Stimulated activated CD4-positive, alpha-beta T cell treated with anti-CD3 and anti-CD28 coated beads, Interleukin-1b, Interleukin-23, amount 100 ng/mL, for 48 hours (primary cell): ENCODE measurements around the gene RETREG2.

Experiments
- DNase-seq: peaks from one replicate; pipeline ENCODE4 v3.0.0-alpha.2; 2020

The RETREG2 gene

DNA sequence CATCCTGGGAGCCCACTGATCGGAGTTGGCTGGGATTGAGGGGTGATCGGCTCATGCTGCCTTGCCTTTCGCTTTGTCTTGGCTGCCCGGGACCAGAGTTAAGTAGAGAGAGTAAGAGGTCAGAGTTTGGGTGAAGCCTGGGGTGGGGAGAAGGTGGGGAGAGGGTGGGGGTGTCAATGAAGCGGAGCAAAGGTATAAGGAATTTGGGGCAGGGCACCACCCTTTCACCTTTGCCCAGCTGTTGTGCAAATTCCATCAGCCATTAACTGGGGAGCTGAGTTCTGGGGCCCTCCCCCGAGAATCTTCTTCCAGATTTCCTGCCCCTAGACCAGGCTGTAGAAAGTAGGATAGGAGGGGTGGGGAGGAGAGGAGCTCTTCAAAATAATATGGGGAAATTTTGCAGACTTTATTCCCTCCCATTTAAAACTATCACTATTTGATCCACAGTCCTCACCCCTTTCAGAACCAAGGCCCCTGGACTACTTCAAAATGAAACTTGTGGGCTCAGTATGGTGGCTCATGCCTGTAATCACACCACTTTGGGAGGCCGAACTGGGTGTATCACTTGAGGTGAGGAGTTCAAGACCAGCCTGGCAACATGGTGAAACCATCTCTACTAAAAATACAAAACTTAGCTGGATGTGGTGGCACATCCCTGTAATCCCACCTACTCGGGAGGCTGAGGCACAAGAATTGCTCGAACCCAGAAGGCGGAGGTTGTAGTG is 8.0 kb upstream of the RETREG2 start, which contains the start of gene SLC23A3:
Gene SLC23A3, minus strand, starts transcription at position 100 of the 725 bp plus-strand sequence. Its CDS starts 45 bp downstream, at position 55.
- DNase-seq: no peak

DNA sequence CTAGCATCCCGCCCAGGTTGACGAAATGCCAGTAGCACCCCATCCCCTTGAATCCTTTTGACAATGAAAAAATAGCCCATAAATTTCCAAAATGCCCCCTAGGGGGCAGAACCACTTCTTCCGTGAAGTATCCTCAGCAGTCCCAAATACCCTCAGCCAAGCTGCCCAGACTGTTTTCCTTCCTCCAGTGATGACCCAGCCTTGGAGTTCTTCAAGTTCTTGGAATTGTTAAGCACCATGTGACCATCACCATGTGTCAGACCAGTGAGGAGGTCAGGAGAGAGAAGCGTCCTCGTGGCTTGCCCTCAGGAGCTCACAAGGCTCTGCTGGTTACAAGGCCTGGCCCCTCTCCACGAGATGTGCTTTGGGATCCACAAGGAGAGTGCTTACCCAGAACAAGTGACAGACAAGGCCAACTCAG is 6.8 kb upstream of the RETREG2 start:
- DNase-seq: no peak

DNA sequence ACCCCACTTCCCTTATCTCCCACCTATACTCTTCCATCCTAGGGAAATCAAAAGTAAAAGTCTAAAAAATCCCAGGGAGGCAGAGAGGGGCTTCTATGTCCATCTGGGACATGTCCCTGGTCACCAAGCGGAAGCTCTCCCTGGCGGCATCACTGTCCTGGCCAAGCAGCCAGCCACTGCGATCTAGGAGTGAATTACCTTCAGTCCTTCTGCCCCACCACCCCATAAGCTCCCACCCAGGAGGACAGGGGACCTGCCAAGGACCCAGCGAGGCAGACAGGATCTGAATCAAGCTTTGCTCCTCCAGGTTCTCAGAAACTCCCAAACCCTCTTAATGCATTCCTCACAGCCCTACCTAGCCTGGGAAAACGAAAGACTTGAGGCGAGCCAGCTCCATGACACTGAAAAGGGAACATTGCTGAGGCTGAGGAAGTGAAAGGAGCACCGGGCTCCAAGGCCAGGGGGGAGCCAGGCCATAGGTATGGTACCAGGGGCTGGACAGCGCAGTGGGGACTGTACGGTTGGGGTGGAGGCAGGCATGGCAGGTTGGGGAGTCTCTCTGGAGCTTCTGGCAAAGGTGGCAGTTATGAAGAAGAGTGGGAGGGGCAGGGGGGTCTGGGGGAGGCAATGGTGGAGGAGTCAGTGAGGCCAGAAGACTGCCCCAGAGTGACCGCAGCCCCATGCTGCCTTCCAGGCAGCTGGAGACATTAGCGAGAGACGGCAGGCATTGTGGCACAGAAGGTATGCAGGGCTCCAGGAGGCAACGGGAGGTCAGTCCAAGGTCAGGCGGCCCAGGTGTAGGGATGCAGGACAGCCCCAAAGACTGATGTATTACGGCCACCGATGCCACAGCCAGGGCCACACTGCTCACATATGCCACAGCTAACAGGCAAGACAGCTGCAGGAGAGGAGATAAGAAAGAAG is 5.6 kb upstream of the RETREG2 start:
- no peak for DNase-seq

DNA sequence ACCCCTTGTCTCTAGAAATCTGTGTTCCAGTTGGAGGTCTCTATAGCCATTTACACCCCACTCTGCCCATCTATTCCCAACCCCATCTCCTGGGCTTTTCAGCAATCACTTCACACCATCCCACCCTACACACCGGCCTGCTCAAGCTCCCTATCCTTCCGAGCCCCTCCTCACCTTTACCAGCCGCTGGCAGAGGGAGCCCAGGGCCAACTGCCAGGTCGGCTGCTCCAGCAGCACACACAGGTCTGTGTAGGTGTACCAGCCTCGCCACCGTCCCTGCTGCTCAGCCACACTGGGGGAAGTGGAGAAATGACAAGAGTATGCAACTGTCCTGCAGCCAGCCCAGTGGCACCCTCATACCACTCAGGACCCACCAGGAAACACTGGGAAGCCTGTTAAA is 4.9 kb upstream of the RETREG2 start:
- no peak for DNase-seq

DNA sequence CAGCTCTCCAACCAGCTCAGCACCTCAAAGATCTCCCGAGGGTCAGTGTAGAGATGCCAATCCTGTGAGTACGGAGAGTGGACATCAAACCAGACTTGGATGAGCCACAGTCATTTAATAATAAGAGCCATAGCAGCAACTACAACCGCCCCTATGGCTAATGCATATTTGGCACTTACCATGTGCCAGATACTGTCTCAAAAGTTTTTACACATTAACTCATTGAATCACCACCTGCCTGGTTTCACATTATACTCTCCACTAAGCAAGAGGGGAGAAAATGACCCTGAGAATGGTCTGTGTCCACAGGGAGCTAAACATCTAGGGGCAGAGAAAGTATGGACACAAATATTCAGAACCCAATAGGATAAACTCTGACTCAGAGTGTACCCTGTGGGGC is 3.9 kb upstream of the RETREG2 start:
- no peak for DNase-seq

DNA sequence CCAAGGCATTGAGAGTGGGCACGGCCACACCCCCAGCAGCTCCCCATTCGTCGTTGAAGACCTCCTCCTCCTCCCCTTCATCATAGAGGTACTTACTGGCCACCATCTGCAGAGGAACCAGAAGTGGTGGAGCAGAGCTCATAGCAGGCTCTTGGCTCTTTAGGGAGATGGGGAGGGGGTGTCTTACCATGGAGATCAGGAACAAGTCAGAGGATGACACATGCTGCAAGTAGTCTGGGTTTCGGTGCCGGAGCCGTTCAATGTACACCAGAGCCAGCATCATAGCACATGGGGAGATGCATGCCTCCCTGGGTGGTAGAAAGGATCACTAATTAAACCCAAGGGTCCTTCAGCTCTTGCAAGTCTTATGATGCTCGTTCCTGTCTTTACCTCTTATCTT is 3.3 kb upstream of the RETREG2 start:
- DNase-seq: no peak

DNA sequence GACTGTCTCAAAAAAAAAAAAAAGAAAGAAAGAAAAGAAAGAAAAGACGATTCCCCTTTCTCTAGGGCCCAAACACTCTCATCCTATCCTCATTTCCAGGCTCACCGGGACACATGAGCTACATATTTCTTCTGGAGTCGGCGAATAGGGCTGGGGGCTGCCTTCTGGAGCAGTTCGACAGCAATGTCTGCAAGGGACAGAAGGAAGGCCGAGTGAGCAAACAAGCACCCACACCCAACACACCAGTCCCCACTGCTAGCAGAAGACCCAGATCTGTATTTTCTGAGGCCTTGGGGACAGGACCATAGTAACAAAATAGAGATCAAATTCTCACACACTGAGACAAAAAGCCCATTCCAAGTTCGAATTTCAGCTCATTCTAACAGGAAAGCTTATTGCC is 2.6 kb upstream of the RETREG2 start:
- DNase-seq: no peak

DNA sequence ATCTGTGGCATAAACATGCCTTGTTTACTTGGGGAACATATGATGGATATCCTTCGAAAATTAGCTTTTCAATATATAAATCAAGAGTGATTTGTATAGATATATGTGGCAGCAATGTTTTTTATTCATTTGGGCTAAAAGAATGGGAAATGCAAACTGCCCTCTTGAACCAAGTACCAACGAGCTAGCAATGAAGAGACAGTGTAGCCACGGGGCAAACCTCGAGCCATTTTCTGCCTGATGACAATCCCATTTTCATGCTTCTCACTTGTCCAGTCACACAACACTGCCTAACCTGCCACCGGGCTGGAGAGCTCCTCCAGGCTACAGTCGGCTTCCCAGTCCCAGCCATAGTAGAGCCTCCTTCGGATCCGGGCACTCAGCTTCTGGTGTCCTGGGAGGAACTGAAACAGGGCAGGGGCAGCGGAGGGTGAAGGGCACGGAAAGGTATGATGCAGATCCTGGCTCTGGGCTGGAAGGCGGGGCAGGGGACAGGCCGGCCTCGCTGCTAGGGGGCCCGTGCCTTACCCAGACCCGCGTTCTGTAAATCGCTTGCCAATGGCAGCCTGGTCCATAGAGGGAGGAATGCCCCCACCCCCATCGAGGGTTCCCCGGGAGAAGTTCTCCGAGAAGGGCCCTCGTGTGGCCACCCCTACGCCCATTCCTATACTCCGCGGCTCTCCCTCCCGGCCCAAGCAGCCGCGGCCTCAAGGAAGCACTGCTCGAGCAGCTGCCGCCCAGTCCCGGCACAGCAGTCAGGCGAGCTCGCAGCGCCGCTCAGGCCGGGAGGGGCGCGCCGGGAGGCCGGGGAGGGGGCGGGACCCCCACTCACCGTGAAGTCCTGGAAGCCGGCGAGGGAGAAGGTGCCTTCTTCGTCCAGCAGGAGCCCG is 1.9 kb upstream of the RETREG2 start:
- peak; percentile 22 for DNase-seq

DNA sequence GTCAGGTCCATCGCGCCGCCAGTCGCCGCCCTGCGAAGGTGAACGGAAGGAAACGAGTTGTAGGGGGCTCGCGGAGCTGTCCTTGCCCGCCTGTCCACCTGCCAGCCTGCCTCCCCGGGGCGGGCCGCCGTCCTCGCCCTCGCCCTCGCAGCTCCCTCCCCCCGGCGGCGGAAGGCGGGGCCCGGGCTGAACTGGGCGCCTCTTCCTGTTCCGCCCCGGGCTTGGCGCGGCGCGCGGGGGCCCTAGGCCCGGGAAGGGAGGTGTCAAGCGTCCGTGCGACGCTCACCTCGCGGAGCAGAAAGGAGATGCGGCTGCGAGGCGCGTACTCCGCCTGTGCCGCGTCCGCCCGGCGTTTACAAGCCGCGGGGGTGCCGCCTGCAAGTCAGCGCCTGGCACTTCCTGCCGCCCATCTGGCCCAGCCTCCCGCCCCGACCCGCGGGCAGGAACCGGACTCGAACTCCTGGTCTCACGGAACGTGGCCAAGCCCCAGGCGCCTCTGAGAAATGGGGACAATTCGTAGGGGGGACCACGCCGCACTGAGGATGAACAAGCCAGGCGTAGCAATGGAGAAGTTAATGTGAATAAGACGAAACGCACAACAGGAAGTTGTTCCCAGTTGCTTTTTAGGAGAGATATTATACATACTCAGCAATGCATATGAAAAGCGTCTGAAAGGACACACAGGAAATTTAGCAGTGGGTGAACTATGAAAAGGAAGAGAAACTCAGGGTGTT is 1.1 kb upstream of the RETREG2 start, which contains the start of gene CNPPD1:
Gene CNPPD1, minus strand, starts transcription at position 108 of the 734 bp plus-strand sequence. Its CDS starts 97 bp downstream, at position 11.
- DNase-seq: peak; percentile 87

DNA sequence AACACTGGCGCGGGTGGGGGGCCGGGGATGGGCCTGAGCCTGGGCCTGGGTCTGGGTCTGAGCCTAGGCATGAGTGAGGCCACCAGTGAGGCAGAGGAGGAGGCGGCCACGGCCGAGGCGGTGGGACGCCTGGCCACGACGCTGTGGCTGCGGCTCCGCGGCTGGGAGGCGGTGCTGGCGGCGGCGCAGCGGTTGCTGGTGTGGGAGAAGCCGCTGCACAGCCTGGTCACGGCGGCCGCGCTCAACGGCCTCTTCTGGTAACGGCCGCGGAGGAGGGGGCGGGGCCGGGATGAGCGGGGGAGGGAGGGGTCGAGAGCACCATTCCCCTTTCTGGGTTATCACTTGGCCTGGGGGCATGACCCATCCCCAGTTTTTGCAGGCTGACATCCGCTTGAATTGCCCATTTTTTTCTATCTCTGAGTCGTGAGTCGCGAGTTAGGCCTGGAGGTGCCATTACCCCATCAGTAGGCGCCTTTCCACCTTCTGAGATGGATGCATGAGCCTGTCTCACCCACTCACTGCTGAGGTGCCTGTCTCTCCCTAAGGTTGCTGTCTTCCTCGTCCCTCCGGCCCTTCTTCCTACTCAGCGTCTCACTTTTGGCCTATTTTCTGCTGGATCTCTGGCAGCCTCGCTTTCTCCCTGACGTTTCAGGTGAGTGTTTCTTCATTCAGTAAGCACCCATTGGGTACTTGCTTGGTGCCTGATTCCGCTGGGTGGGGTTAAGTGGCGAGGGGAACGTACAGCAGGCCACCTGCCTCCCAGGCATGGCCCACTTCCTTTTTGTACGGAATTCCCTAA is 501 bp downstream of the RETREG2 start:
- DNase-seq: peak; percentile 21

DNA sequence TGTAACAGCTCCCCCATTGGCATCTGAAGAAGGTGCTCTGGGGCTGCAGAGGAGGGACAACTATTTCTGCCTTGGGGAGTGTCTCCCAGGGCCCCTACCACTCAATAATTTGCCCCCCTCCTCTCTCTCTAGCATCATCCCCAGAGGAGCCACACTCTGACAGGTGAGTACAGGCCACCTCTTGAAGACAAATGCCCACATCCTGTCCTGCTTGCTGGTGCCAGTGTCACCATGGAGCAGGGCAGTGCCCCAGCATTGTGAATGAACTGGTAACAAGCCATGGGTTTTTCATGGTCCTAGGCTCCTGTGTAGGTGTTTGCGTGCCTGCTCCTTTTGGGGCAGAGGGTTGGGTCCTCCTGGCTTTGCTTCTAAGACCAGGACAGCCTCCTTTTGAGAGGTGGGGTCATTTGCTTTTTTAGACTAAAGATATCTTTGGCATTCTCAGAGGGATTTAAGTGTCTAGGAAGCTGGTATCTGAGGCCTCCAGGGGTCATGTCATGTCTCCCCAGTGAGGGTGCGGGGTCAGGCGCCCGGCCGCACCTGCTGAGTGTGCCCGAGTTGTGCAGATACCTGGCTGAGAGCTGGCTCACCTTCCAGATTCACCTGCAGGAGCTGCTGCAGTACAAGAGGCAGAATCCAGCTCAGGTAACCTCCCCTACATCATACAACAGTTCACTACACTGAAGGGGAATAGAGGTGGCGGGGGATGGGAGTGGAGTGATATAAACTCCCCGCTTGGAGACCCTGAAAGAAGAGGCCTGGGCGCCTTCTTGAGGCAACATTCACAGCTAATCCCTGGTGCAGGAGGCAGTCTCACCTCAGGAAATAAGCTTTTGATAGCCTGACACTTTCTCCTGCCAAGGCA is 1.8 kb downstream of the RETREG2 start:
- DNase-seq: no peak

DNA sequence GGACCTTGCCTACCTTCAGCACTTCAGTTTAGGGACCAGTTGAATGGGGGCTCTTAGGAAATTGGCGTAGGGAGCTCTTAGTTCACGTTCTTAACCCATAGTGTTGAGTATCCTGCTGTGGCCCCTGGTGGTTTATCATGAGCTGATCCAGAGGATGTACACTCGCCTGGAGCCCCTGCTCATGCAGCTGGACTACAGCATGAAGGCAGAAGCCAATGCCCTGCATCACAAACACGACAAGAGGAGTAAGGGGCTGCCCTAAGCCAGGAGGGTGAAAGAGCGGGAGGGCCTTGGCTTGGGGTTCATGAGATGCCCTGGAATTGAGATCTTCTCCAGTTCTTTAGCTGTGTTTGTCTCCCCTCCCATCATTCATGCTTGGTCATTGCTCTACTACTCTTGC is 2.9 kb downstream of the RETREG2 start:
- no peak for DNase-seq

DNA sequence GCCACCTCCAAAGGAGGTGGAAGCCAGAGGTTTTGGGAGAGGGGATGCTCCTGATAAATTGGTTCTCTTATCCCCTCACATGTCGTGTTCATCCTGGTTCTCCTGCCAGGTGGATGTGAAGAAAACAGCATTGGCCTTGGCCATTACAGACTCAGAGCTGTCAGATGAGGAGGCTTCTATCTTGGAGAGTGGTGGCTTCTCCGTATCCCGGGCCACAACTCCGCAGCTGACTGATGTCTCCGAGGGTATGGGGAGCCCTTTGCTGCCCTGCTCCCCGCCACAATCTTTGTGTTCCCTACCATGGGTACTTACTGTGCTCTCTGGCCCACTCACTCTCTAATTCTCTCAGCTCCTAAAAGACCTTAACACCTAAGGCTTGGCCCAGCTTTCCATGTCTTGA is 3.5 kb downstream of the RETREG2 start:
- DNase-seq: no peak

DNA sequence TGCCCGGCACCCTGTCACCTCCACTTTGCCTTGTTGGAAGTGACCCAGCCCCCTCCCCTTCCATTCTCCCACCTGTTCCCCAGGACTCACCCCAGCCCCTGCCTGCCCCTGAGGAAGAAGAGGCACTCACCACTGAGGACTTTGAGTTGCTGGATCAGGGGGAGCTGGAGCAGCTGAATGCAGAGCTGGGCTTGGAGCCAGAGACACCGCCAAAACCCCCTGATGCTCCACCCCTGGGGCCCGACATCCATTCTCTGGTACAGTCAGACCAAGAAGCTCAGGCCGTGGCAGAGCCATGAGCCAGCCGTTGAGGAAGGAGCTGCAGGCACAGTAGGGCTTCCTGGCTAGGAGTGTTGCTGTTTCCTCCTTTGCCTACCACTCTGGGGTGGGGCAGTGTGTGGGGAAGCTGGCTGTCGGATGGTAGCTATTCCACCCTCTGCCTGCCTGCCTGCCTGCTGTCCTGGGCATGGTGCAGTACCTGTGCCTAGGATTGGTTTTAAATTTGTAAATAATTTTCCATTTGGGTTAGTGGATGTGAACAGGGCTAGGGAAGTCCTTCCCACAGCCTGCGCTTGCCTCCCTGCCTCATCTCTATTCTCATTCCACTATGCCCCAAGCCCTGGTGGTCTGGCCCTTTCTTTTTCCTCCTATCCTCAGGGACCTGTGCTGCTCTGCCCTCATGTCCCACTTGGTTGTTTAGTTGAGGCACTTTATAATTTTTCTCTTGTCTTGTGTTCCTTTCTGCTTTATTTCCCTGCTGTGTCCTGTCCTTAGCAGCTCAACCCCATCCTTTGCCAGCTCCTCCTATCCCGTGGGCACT is 4.5 kb downstream of the RETREG2 start:
- peak; percentile 22 for DNase-seq

DNA sequence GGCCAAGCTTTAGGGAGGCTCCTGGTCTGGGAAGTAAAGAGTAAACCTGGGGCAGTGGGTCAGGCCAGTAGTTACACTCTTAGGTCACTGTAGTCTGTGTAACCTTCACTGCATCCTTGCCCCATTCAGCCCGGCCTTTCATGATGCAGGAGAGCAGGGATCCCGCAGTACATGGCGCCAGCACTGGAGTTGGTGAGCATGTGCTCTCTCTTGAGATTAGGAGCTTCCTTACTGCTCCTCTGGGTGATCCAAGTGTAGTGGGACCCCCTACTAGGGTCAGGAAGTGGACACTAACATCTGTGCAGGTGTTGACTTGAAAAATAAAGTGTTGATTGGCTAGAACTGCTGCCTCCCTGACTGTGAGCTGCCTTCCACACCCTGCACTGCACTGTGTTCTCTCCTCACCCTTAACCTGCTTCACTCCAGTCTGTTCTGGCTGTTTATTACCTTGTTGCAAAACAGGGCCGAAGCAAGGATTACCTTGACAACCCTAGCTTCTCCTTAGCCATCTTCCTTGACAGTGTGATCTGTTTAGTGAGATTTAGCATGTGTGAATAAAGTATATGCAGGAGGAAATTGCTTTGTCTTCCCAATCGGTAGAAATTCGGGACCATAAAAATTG is 5.2 kb downstream of the RETREG2 start:
- DNase-seq: no peak

DNA sequence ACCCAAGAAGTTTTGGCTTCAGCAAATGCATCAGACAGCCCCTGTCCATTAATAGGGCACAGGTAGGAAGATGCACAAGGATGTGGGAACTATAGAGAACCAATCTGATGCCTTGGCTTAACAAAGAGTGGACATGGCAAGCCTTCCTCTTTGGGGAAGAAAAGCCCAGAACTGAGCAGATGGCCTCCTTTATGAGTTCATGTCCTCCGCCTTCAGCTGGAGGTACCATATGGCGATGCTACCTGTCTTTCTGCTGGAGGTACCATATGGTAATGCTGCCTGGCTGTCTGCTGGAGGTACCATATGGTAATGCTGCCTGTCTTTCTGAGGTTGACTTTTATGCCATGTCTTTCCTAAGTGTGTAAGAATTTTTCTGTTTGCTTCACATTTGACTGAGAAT is 6.0 kb downstream of the RETREG2 start:
- DNase-seq: no peak

DNA sequence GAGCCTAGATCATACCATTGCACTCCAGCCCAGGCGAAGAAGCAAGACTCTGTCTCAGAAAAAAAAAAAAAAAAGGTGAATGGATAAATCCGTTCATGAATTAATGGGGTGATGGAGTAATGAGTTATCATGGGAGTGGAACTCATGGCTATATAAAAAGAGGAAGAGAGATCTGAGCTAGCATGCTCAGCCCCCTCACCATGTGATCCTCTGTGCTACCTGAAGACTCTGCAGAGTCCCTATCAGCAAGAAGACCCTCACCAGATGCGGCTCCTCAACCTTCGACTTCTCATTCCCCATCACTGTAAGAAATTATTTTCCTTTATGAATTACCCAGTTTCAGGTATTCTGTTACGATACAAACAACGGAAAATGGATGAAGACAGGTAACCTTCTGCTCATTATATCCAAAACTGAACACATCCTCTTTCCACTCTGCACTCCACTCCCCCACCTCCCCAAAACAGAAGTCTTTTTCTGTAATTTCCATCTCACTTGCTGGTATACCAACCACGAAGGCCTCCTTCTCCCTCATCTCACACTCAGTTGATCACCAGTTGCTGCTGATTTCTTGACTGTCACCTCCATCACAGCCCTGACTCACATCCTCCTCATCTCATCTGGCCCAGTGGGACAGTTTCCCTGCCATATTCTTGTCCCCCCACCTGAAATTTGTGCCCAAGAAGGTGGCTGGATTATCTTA is 8.8 kb downstream of the RETREG2 start:
- peak; percentile 45 for DNase-seq

DNA sequence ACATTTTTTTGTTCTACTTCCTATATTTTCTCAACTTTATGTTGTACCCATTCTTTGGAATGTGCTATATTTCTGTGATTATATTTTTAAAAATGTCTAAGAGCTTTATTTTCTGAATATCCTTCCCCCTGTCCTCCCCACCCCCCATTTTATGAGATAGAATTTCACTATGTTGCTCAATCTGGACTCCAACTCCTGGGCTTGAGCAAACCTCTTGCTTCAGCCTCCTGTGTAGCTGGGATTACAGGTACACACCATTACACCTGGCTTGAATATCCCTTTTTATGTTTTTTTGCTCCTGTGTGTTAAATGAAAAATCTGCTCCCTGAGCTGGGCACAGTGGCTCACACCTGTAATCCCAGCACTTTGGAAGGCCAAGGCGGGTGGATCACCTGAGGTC is 19.3 kb downstream of the RETREG2 start:
- no peak for DNase-seq
